GM21723 (cell line): ENCODE results near the gene SULT1C3.

Experiments
- ATAC-seq: cut with Tn5 transposase; IDR thresholded peaks from one replicate; pipeline ENCODE4 v1.9.1; 2021; ENCODE audit warnings: mild to moderate bottlenecking, moderate library complexity; ENCODE audit not compliant: unreplicated experiment

Gene SULT1C3

DNA sequence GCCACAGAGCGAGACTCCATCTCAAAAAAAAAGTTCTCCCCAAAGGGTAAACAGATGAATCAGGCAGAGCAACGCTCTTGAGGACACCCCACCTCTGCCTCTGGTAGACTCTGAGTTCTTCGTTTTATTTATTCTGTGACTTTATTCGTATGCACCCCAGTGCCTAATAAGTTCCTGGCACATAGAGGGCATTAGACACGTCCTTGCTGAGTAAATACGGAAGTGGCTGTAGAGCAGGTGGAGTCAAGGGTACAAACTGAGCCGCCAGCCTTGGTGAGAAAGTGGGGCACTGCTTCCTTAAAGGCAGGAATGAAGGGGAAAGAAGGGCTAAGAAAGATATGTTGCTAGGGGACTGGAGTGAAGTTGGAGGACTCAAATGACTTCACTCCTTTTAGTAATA lies 61.8 kb downstream of the SULT1C3 start:
- no peak for ATAC-seq

DNA sequence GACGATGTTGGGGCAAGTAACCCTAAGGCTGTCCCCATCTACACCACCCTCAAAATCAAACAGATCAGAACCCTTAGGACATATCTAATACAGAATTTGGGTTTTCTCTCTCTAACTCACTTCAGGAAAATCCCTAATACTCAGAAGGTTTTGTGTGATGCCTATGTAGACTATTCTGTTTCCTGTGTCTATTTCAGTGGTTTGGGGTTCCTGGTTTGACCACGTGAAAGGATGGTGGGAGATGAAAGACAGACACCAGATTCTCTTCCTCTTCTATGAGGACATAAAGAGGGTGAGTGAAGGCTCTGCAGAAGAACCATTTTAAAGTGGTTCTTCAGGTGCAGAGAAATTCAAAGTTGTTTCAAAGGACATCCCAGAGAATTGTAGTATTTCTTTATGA lies 65.2 kb downstream of the SULT1C3 start:
- ATAC-seq = peak; percentile 78

DNA sequence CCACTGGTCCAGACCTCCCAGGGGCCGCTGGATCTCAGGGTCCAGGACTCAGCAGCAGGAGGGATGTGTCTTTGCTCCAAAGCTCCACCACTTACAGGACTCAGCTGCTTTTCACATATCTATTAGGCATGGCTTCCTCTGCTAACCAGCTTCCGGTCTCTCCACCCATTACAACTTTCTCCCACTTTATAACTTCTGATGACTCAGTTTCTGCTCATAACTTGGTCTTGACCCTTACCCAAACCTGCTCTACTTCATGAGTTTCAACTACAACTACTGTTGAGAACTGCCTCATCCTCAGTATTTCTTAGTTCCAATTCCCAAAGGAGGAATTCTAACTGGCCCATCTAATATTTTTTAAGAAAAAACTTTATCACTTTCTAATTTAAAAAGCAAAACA lies 66.1 kb downstream of the SULT1C3 start:
- no peak for ATAC-seq

DNA sequence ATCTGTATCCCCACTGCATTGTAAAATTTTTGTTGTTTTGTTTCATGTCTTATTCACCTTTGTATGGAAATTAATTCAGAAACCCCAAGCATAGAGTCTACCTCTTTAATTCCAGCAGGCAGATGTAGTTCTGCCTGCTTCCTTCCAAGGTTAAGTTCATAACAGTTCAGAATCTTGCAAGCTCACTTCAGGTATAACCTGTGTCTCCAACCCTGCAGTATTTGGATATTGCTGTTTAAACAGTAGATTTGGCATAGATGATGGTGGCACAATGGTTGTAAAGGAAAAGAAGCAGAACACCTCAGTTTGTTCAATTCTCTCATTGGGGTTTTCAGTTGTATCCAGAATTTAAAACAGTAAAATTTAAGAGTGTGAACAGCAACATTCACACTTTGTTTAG lies 70.1 kb downstream of the SULT1C3 start:
- no peak for ATAC-seq
